Left lung (tissue), 10 donors: ENCODE results near the gene MBD3. TPM values are rescaled to one million over a fixed set of nuclear protein-coding genes. Genes with fewer than 3 reads are reported as not detected.

ENCODE experiments used
- ATAC-seq: fragments of 200-7000 bp; cut with Tn5 transposase; one replicate; pipeline ENCODE4 v1.9.1; 2020; ENCODE audit warnings: moderate library complexity
- DNase-seq, 4 donors: peaks; one replicate each; pipeline ENCODE4 v3.0.0-alpha.2; 2013 to 2020
- H3K27ac ChIP-seq, 2 donors: fragments of 200-600 bp; sonication (generic) in 1 of 2; one replicate each; pipeline versions ENCODE4 v1.5.0 to v1.8.0; 2020 to 2021
- H3K27me3 ChIP-seq, 2 donors: fragments of 200-600 bp; sonication (generic) in 1 of 2; one replicate each; pipeline versions ENCODE4 v1.5.0 to v1.8.0; 2020 to 2021
- H3K36me3 ChIP-seq, 2 donors: fragments of 200-600 bp; sonication (generic) in 1 of 2; one replicate each; pipeline versions ENCODE4 v1.5.0 to v1.8.0; 2020 to 2021
- H3K4me1 ChIP-seq, 2 donors: fragments of 200-600 bp; one replicate each; pipeline ENCODE4 v1.8.0; 2021
- H3K4me3 ChIP-seq, 2 donors: fragments of 200-600 bp; sonication (generic) in 1 of 2; one replicate each; pipeline versions ENCODE4 v1.5.0 to v1.8.0; 2020 to 2021; ENCODE audit warnings: mild to moderate bottlenecking in 1 of 2
- H3K9me3 ChIP-seq, 2 donors: fragments of 200-600 bp; sonication (generic) in 1 of 2; one replicate each; pipeline versions ENCODE4 v1.5.0 to v1.8.0; 2020 to 2021
- CTCF ChIP-seq, 2 donors: fragments of 200-600 bp; sonication (generic) in 1 of 2; IDR thresholded peaks; one replicate each; pipeline versions ENCODE4 v1.5.0 to v1.8.0; 2021; ENCODE audit warnings: antibody characterized with exemption in 2 of 2
- intact Hi-C, 2 donors: fragments of 100-400 bp; cut with DNase I; formaldehyde crosslinking; loops; one replicate each; pipeline versions ENCODE4 v1.11.2 to v1.14.2; 2022
- polyA plus RNA-seq, 6 donors: library from polyadenylated mRNA; unstranded; fragments of 120-200 nt; gene quantifications; one replicate each; pipeline ENCODE4 v1.2.1, GENCODE V29; 2013; ENCODE audit not compliant: insufficient read length in 6 of 6
- total RNA-seq, 2 donors: library from RNA; stranded (reverse); fragmentation: NEBNext Ultra II Directional; extraction: Animal tissue kit (Norgen Biotek cat#: 25700); gene quantifications; one replicate each; pipeline ENCODE4 v1.2.1, GENCODE V29; 2021
- donor health status: DM: no; HTN: yes; CAD: no.
- donor health status: DM: no; HTN: no; CAD: no.

The MBD3 gene
- total and polyA plus RNA-seq, 8 donors, result 40.4 to 91.9 (median 59.0) TPM

- H3K27ac ChIP-seq, result no peak overlapping the region
- TF ChIP-seq CTCF (IDR thresholded peaks at IDR 0.05), result no peak
- ATAC-seq (no peak), DNase-seq (no peak)
- no peak overlapping the region for H3K4me3 ChIP-seq
- no peaks in the 10 kb centered on the region for H3K9me3 ChIP-seq
- no peaks in the 10 kb centered on the region for H3K4me1 ChIP-seq
- H3K27me3 ChIP-seq, result no peaks in the 10 kb centered on the region
- intact Hi-C loops, result no loop called here
- peaks cover 0 to 59% of the 10 kb centered on the region in 2 donors for H3K36me3 ChIP-seq
Measured at GRCh38 chr19:1630012-1630411, 37.3 kb upstream of the MBD3 start.

- TF ChIP-seq CTCF (IDR thresholded peaks at IDR 0.05), result no peak
- Histone ChIP-seq H3K4me3 (no peak overlapping the region), H3K36me3 (peaks cover 0 to 54% of the 10 kb centered on the region in 2 donors), H3K27me3 (no peaks in the 10 kb centered on the region), H3K4me1 (no peaks in the 10 kb centered on the region), H3K9me3 (no peaks in the 10 kb centered on the region), H3K27ac (no peak overlapping the region)
- no peak for DNase-seq
- no peak for ATAC-seq
- intact Hi-C loops, result no loop called here
Measured at GRCh38 chr19:1629256-1629808, 36.7 kb upstream of the MBD3 start.

- no peak for ATAC-seq
- no peaks in the 10 kb centered on the region for H3K4me1 ChIP-seq
- intact Hi-C loops, result no loop called here
Measured at GRCh38 chr19:1627194-1627593, 34.5 kb upstream of the MBD3 start.

GRCh38 chr19:1626417-1627010, 33.8 kb upstream of the MBD3 start:
- TF ChIP-seq CTCF (IDR thresholded peaks at IDR 0.05), result no peak
- Histone ChIP-seq H3K9me3 (no peaks in the 10 kb centered on the region), H3K4me3 (no peak overlapping the region), H3K4me1 (no peaks in the 10 kb centered on the region), H3K27ac (no peak overlapping the region), H3K36me3 (peaks cover 0 to 51% of the 10 kb centered on the region in 2 donors), H3K27me3 (no peaks in the 10 kb centered on the region)
- no peak for ATAC-seq
- peak in 1 of 4 donors; percentile 78 for DNase-seq
- intact Hi-C loops, result no loop called here

More at GRCh38 chr19:1627194-1627593, 34.5 kb upstream of the MBD3 start:
- Histone ChIP-seq H3K4me3 (no peak overlapping the region), H3K27me3 (no peaks in the 10 kb centered on the region), H3K9me3 (no peaks in the 10 kb centered on the region), H3K27ac (no peak overlapping the region), H3K36me3 (peaks cover 0 to 51% of the 10 kb centered on the region in 2 donors)
- DNase-seq, result no peak
- TF ChIP-seq CTCF (IDR thresholded peaks at IDR 0.05), result no peak

- Histone ChIP-seq H3K27me3 (no peaks in the 10 kb centered on the region), H3K36me3 (peaks cover 0 to 58% of the 10 kb centered on the region in 2 donors), H3K4me1 (no peaks in the 10 kb centered on the region), H3K27ac (no peak overlapping the region), H3K4me3 (no peak overlapping the region), H3K9me3 (no peaks in the 10 kb centered on the region)
- peak in 2 of 4 donors; percentile 19 to 61 for DNase-seq
- ATAC-seq, result peak; percentile 62
- peak; percentile 28 to 65 for TF ChIP-seq CTCF (IDR thresholded peaks at IDR 0.05)
- intact Hi-C loops, result no loop called here
Measured at GRCh38 chr19:1624458-1624857, 31.8 kb upstream of the MBD3 start.
